ENCODE data around the gene ASCL2. TPM values are rescaled to one million over a fixed set of nuclear protein-coding genes. Genes with fewer than 3 reads are reported as not detected.

The ASCL2 gene
- total RNA-seq, 1 donor from 2014 or later: not detected

DNA sequence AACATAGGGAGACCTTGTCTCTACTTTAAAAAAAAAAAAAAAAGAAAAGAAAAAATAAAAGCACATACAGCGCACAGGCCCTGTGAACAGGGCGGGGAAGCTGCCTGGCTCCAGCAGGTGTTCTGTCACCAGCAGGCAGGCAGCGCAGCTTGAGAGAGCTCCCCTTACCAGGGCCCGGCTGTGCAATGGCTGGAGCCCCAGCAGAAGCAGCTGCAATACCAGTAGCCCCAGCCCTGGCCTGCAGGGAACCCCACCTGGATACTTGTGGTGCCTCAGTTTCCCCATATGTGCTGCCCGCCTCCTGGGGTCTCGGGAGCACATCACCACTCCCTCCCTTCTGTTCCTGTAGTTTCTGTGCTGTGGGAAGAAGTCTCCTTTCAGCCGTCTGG is 43.7 kb upstream of the ASCL2 start:
- DNase-seq (ENCODE audit: low spot score): no peak
- H3K27me3 Mint-ChIP-seq (ENCODE audit: insufficient read depth, low read depth): peaks cover 3% of the 10 kb centered on the region
- H3K27ac ChIP-seq: no peak overlapping the region

DNA sequence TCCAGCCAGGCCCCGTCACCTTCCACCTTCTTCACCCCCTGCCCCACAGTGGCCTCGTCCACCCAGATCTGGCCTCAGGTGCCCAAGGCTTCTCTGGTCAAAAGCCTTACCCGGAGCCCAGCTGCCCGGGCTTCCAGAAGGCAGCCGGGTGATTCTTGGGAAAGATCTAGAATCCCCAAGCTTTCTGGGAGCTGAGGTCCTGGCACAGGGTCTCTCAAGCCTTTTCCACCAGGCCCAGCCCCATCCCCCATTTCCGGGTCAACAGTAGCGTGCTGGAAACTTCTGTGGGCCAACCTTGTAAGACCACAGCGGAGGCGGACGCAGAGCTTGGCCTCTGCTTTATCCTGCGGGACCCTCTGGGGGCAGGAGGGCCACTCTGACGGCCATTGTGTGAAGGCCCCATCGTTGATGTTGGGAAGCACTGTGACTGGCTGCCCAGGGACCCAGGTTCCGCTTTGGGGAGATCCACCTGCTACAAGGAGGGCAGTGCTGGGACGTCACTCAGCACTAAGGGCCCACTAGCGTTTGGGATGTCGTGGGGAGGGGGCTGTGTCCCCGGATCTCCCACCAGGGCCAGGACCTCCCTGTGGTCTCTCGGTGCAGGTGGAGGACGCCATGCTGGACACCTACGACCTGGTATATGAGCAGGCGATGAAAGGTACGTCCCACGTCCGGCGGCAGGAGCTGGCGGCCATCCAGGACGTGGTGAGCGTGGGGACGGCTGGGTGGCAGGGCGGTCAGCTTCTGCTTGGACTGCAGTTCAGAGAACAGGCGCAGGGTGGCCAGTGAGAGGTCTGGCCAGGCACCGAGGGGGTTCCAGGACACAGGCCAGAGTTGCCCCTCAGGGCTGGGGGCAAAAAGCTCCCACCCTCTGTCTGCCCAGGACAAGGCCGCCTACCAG is 42.9 kb upstream of the ASCL2 start:
- H3K9me3 Mint-ChIP-seq: no peaks in the 10 kb centered on the region
- H3K27me3 Mint-ChIP-seq (ENCODE audit: insufficient read depth, low read depth): peaks cover 3% of the 10 kb centered on the region
- no peaks in the 10 kb centered on the region for H3K4me1 Mint-ChIP-seq
- H3K4me3 ChIP-seq: no peak overlapping the region
- no peak for DNase-seq (ENCODE audit: low spot score)
- H2AFZ ChIP-seq (replicated peaks): no peak overlapping the region
- no peak overlapping the region for H3K4me2 ChIP-seq
- no peak overlapping the region for H3K9ac ChIP-seq
- no peak overlapping the region for H3K27ac Mint-ChIP-seq
- no peak overlapping the region for H3K4me3 Mint-ChIP-seq
- no peaks in the 10 kb centered on the region for H3K9me3 ChIP-seq (ENCODE audit: low read depth)
- no peak overlapping the region for H3K27ac ChIP-seq
- no peaks in the 10 kb centered on the region for H3K36me3 Mint-ChIP-seq
- H4K20me1 ChIP-seq (ENCODE audit: low read depth): no peaks in the 10 kb centered on the region
- no peaks in the 10 kb centered on the region for H3K36me3 ChIP-seq
- no peaks in the 10 kb centered on the region for H3K4me1 ChIP-seq
- no peaks in the 10 kb centered on the region for H3F3A ChIP-seq (ENCODE audit: low read depth)
- no peaks in the 10 kb centered on the region for H3K27me3 ChIP-seq
- TF ChIP-seq, protein P1, sequence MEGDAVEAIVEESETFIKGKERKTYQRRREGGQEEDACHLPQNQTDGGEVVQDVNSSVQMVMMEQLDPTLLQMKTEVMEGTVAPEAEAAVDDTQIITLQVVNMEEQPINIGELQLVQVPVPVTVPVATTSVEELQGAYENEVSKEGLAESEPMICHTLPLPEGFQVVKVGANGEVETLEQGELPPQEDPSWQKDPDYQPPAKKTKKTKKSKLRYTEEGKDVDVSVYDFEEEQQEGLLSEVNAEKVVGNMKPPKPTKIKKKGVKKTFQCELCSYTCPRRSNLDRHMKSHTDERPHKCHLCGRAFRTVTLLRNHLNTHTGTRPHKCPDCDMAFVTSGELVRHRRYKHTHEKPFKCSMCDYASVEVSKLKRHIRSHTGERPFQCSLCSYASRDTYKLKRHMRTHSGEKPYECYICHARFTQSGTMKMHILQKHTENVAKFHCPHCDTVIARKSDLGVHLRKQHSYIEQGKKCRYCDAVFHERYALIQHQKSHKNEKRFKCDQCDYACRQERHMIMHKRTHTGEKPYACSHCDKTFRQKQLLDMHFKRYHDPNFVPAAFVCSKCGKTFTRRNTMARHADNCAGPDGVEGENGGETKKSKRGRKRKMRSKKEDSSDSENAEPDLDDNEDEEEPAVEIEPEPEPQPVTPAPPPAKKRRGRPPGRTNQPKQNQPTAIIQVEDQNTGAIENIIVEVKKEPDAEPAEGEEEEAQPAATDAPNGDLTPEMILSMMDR (IDR thresholded peaks at IDR 0.05): no peak
- no peak for TF ChIP-seq EZH2 (IDR thresholded peaks at IDR 0.05)
- no peaks in the 10 kb centered on the region for H3K79me2 ChIP-seq (ENCODE audit: low read depth)

More for the DNA sequence above, 43.7 kb upstream of the ASCL2 start:
- no peak overlapping the region for H3K4me3 ChIP-seq
- TF ChIP-seq EZH2phosphoT487 (IDR thresholded peaks at IDR 0.05): no peak
- TF ChIP-seq, protein P1 (IDR thresholded peaks at IDR 0.05): no peak
- TF ChIP-seq EZH2 (IDR thresholded peaks at IDR 0.05): no peak
- Mint-ChIP-seq H3K4me3 (no peak overlapping the region), H3K27ac (no peak overlapping the region), H3K36me3 (no peaks in the 10 kb centered on the region), H3K4me1 (no peaks in the 10 kb centered on the region), H3K9me3 (no peaks in the 10 kb centered on the region)
- H3K4me1 ChIP-seq: no peaks in the 10 kb centered on the region
- H3K9me3 ChIP-seq (ENCODE audit: low read depth): no peaks in the 10 kb centered on the region
- no peak overlapping the region for H3K4me2 ChIP-seq
- H3K27me3 ChIP-seq: no peaks in the 10 kb centered on the region
- H4K20me1 ChIP-seq (ENCODE audit: low read depth): no peaks in the 10 kb centered on the region
- no peaks in the 10 kb centered on the region for H3K36me3 ChIP-seq
- H3K79me2 ChIP-seq (ENCODE audit: low read depth): no peaks in the 10 kb centered on the region
- H3K9ac ChIP-seq: no peak overlapping the region
- H2AFZ ChIP-seq (replicated peaks): no peak overlapping the region
- no peaks in the 10 kb centered on the region for H3F3A ChIP-seq (ENCODE audit: low read depth)

DNA sequence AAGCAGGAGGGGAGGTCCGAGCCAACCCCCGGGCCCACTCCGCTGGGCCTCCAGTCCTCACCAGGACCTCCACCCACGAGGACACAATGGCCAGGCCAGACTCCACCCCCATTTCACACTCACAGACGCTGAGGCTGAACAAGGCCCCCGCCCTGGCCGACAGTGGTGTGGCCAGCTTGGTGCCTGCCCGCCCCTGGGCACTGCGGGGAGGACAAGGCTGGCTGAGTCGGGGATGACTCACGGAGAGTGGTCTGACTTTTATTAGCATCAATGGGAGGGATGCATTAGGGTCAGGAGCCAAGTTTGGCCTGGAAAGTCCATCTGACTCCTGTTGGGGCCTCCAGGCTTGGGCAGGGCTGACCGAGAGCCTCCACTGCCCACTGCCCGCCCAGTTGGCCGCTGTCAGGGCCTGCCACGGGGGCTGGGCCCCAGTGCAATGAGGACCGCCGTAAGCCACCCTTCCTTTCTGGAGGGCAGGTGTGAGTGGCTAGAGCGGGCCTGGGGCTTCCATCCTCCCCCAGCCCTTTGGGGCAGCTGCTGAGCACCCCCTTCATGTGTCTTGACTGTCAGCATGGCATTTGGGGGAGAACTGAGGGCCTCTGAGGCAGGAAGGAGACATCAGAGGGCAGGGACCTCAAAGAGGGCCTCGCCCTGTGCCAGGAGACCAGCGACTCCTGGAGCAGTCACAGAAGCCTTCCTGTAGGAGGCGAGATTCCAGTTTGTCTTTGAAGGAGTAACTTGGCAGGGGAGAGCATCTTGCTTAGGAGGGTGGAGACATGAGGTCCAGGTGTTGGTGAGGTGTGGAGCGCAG is 42.0 kb upstream of the ASCL2 start:
- H2AFZ ChIP-seq (replicated peaks): no peak overlapping the region
- no peak overlapping the region for H3K27ac ChIP-seq
- H3K4me3 ChIP-seq: no peak overlapping the region
- H3K27me3 ChIP-seq: no peaks in the 10 kb centered on the region
- no peak overlapping the region for H3K27ac Mint-ChIP-seq
- TF ChIP-seq EZH2phosphoT487 (IDR thresholded peaks at IDR 0.05) (no peak), EZH2 (IDR thresholded peaks at IDR 0.05) (no peak)
- TF ChIP-seq, protein P1 (IDR thresholded peaks at IDR 0.05): no peak
- H3K9me3 Mint-ChIP-seq: no peaks in the 10 kb centered on the region
- H3K9me3 ChIP-seq (ENCODE audit: low read depth): no peaks in the 10 kb centered on the region
- H3K36me3 Mint-ChIP-seq: no peaks in the 10 kb centered on the region
- peaks cover 3% of the 10 kb centered on the region for H3K4me1 Mint-ChIP-seq
- H3K4me2 ChIP-seq: no peak overlapping the region
- H3K4me1 ChIP-seq: no peaks in the 10 kb centered on the region
- peaks cover 3% of the 10 kb centered on the region for H3K27me3 Mint-ChIP-seq (ENCODE audit: insufficient read depth, low read depth)
- no peaks in the 10 kb centered on the region for H3K36me3 ChIP-seq
- H3K9ac ChIP-seq: no peak overlapping the region
- H3F3A ChIP-seq (ENCODE audit: low read depth): no peaks in the 10 kb centered on the region
- no peaks in the 10 kb centered on the region for H3K79me2 ChIP-seq (ENCODE audit: low read depth)
- no peaks in the 10 kb centered on the region for H4K20me1 ChIP-seq (ENCODE audit: low read depth)
- DNase-seq (ENCODE audit: low spot score): no peak
- no peak overlapping the region for H3K4me3 Mint-ChIP-seq
